Measurements from ENCODE around the gene CTDSPL. TPM values are rescaled to one million over a fixed set of nuclear protein-coding genes. Genes with fewer than 3 reads are reported as not detected.
A peak's percentile ranks its signal among the peaks of the same experiment; 100 is the strongest.

CTDSPL gene
- total and polyA plus RNA-seq, 7 donors, result 19.1 to 69.1 (median 46.3) TPM

DNA sequence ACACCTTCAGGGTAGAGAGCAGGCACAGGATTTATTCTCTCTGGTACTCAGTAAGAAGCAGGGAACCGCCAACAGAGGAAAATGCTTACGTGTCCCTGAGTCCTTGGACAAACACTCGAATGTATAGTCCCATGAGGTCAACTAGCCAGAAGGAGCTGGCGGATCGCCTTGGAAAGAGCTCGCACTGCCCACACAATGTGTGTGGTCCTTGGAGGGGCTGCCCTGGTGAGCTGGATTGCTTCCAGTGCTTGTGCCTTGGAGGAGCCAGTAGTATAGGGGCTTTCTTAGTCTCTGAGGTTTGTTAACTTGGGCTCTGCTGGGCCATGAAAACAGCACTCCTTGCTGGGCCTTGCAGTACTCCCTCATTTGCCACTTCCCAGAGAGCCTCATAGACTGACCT is 88.2 kb downstream of the CTDSPL start:
- Histone ChIP-seq H3K27me3 (no peaks in the 10 kb centered on the region), H3K27ac (no peak overlapping the region), H3K4me3 (no peak overlapping the region), H3K9me3 (no peaks in the 10 kb centered on the region), H3K36me3 (peaks cover 0 to 13% (median 3%) of the 10 kb centered on the region in 4 donors), H3K4me1 (peaks cover 0 to 40% (median 22%) of the 10 kb centered on the region in 4 donors)
- DNase-seq, result no peak
- intact Hi-C loops (cut with DNase I), result no loop called here
- 77 to 91% methylated on average over 6 of the region's 6 CpGs for WGBS, 2 donors
- TF ChIP-seq EP300 (IDR thresholded peaks at IDR 0.05), result no peak
- TF ChIP-seq POLR2AphosphoS5 (IDR thresholded peaks at IDR 0.05), result no peak
- no peak for TF ChIP-seq POLR2A (IDR thresholded peaks at IDR 0.05)
- no peak for TF ChIP-seq CTCF (IDR thresholded peaks at IDR 0.05)

- Histone ChIP-seq H3K27ac (no peak overlapping the region), H3K9me3 (no peaks in the 10 kb centered on the region), H3K4me3 (no peak overlapping the region), H3K27me3 (no peaks in the 10 kb centered on the region), H3K4me1 (peaks cover 0 to 37% (median 23%) of the 10 kb centered on the region in 4 donors), H3K36me3 (peaks cover 0 to 12% (median 3%) of the 10 kb centered on the region in 4 donors)
- DNase-seq, result no peak
- TF ChIP-seq EP300 (IDR thresholded peaks at IDR 0.05) (no peak), POLR2AphosphoS5 (IDR thresholded peaks at IDR 0.05) (no peak), CTCF (IDR thresholded peaks at IDR 0.05) (no peak), POLR2A (IDR thresholded peaks at IDR 0.05) (no peak)
- 95 to 97% methylated on average over 1 of the region's 1 CpG for WGBS, 2 donors
- intact Hi-C loops (cut with DNase I), result no loop called here
These were observed 90.9 kb downstream of the CTDSPL start for GRCh38 chr3:37952564-37952963.

DNA sequence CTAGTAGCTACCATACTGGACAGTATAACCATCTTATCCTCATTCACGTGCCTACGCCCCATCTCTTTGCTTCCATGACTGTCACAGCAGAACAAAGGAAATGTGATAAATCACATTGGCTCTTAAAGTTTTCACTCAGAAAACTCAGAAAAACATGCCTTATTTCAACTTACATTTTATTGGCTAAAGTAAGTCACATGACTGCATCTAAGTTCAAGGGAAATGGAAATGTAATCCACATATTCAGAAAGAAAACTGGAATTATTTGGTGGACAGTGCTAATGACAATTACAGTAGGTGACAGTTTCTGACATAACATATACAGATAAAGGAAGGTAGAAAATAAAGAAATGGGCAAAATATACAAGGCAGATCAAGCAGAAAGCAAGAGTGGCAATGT is 91.5 kb downstream of the CTDSPL start:
- Histone ChIP-seq H3K27ac (peak overlapping the region in 1 of 4 donors; percentile 10), H3K9me3 (no peaks in the 10 kb centered on the region), H3K36me3 (peaks cover 0 to 12% (median 3%) of the 10 kb centered on the region in 4 donors), H3K4me1 (peaks cover 0 to 40% (median 25%) of the 10 kb centered on the region in 4 donors), H3K4me3 (no peak overlapping the region), H3K27me3 (no peaks in the 10 kb centered on the region)
- DNase-seq, result no peak
- intact Hi-C loops (cut with DNase I), result no loop called here
- TF ChIP-seq CTCF (IDR thresholded peaks at IDR 0.05), result no peak
- TF ChIP-seq EP300 (IDR thresholded peaks at IDR 0.05), result no peak
- TF ChIP-seq POLR2AphosphoS5 (IDR thresholded peaks at IDR 0.05), result no peak
- TF ChIP-seq POLR2A (IDR thresholded peaks at IDR 0.05), result no peak
- WGBS, 2 donors, result 95 to 99% methylated on average over 2 of the region's 2 CpGs

DNA sequence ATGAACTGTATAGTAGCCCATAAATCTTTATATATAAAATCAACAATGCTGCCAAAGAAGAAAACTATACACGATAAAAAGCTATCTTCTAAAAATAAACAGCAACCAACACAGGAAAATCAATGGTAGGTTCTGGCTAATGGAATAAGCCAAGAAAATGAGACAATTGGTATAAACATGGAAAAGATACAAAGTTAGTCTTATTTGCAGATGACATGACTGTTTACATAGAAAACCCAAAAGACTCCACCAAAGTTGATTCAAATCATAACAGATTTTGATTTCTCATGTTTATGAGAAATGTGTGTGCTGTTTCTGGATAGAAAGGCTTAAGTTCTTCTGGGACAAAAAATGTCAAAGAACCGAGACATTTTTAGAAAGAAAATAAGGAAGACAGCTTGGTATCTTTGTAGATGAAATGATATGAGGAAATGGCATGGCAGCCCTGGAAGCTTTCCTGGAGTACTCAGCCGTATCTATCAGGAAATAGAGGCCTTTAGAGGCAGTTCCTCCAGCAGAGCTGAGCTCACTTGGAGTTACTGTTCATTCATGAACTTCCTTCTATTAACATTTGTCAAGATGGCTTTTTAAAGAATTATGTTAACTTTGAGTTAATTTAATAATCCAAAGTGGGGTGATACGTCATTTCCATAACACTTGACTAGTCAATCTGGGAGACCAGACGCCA is 92.2 kb downstream of the CTDSPL start:
- no peaks in the 10 kb centered on the region for H3K9me3 ChIP-seq
- peak overlapping the region in 2 of 4 donors; percentile 10 to 15 for H3K27ac ChIP-seq
- no peaks in the 10 kb centered on the region for H3K27me3 ChIP-seq
- TF ChIP-seq CTCF (IDR thresholded peaks at IDR 0.05) (no peak), POLR2A (IDR thresholded peaks at IDR 0.05) (no peak), EP300 (IDR thresholded peaks at IDR 0.05) (no peak), POLR2AphosphoS5 (IDR thresholded peaks at IDR 0.05) (no peak)
- H3K4me1 ChIP-seq, result peaks cover 0 to 40% (median 25%) of the 10 kb centered on the region in 4 donors
- intact Hi-C loops (cut with DNase I), result no loop called here
- WGBS, 2 donors, result 62 to 71% methylated on average over 5 of the region's 5 CpGs
- DNase-seq, result no peak
- H3K36me3 ChIP-seq, result peaks cover 0 to 12% (median 3%) of the 10 kb centered on the region in 4 donors
- H3K4me3 ChIP-seq, result no peak overlapping the region

All from sigmoid colon (tissue), 7 donors.